Measurements from ENCODE around the gene DDX39B. TPM values are rescaled to one million over a fixed set of nuclear protein-coding genes. Genes with fewer than 3 reads are reported as not detected.
A peak's percentile ranks its signal among the peaks of the same experiment; 100 is the strongest.
"Not testable (repeated sequence)": the region's sequence is repeated elsewhere in the genome, so short reads cannot be mapped to it uniquely, and the experiment has no call there.

DDX39B gene
- polyA plus RNA-seq (2013, experiment 1 of 4) = 660 TPM
- 666 TPM for polyA plus RNA-seq (2013, experiment 2 of 4)
- 761 TPM for polyA plus RNA-seq (2013, experiment 3 of 4)
- 823 TPM for polyA plus RNA-seq (2013, experiment 4 of 4)

- peak within 1 kb of the TSS; percentile 100 for H3K27ac ChIP-seq (ENCODE audit: insufficient read depth, low read depth, low read length, poor library complexity, severe bottlenecking)
- no peaks in the 10 kb centered on the region for H3K9me3 ChIP-seq (ENCODE audit: control insufficient read depth, low read length)
- no peaks in the 10 kb centered on the region for H3K27me3 ChIP-seq (ENCODE audit: control insufficient read depth, insufficient read depth, low read length, poor library complexity, severe bottlenecking)
- peaks cover 19% of the 10 kb centered on the region for H3K4me1 ChIP-seq (ENCODE audit: control insufficient read depth, insufficient read depth, low read length)
- peak within 1 kb of the TSS; percentile 97 for H3K4me3 ChIP-seq (ENCODE audit: insufficient read depth, low read depth, low read length)
- 0% methylated on average over 43 of the region's 43 CpGs for WGBS, 2 experiments
- peaks cover 22% of the 10 kb centered on the region for H3K36me3 ChIP-seq (ENCODE audit: control insufficient read depth, insufficient read depth, low read length)
Measured at GRCh38 chr6:31541658-31542521, at the start of gene DDX39B. Gene DDX39B (minus strand): TSS chr6:31542003. CDS start chr6:31540532, 1,471 bp downstream.

GRCh38 chr6:31590691-31591090, 48.9 kb upstream of the DDX39B start:
- WGBS, 2 experiments = 91% methylated on average over 5 of the region's 5 CpGs
- not testable (repeated sequence) for H3K4me3 ChIP-seq (ENCODE audit: insufficient read depth, low read depth, low read length); H3K27me3 ChIP-seq (ENCODE audit: control insufficient read depth, insufficient read depth, low read length, poor library complexity, severe bottlenecking); H3K9me3 ChIP-seq (ENCODE audit: control insufficient read depth, low read length); H3K36me3 ChIP-seq (ENCODE audit: control insufficient read depth, insufficient read depth, low read length); H3K27ac ChIP-seq (ENCODE audit: insufficient read depth, low read depth, low read length, poor library complexity, severe bottlenecking); H3K4me1 ChIP-seq (ENCODE audit: control insufficient read depth, insufficient read depth, low read length)

- Histone ChIP-seq H3K4me1 (ENCODE audit: control insufficient read depth, insufficient read depth, low read length) (no peaks in the 10 kb centered on the region), H3K9me3 (ENCODE audit: control insufficient read depth, low read length) (no peaks in the 10 kb centered on the region), H3K4me3 (ENCODE audit: insufficient read depth, low read depth, low read length) (no peak overlapping the region), H3K27ac (ENCODE audit: insufficient read depth, low read depth, low read length, poor library complexity, severe bottlenecking) (no peak overlapping the region), H3K36me3 (ENCODE audit: control insufficient read depth, insufficient read depth, low read length) (no peaks in the 10 kb centered on the region), H3K27me3 (ENCODE audit: control insufficient read depth, insufficient read depth, low read length, poor library complexity, severe bottlenecking) (no peaks in the 10 kb centered on the region)
- WGBS, 2 experiments = 80 to 81% methylated on average over 9 of the region's 9 CpGs
Measured at GRCh38 chr6:31588871-31589650, 47.3 kb upstream of the DDX39B start.

GRCh38 chr6:31587791-31588777, 46.3 kb upstream of the DDX39B start:
- Histone ChIP-seq H3K27me3 (ENCODE audit: control insufficient read depth, insufficient read depth, low read length, poor library complexity, severe bottlenecking) (no peaks in the 10 kb centered on the region), H3K4me1 (ENCODE audit: control insufficient read depth, insufficient read depth, low read length) (no peaks in the 10 kb centered on the region), H3K4me3 (ENCODE audit: insufficient read depth, low read depth, low read length) (no peak overlapping the region), H3K36me3 (ENCODE audit: control insufficient read depth, insufficient read depth, low read length) (no peaks in the 10 kb centered on the region), H3K27ac (ENCODE audit: insufficient read depth, low read depth, low read length, poor library complexity, severe bottlenecking) (no peak overlapping the region), H3K9me3 (ENCODE audit: control insufficient read depth, low read length) (no peaks in the 10 kb centered on the region)
- 82 to 85% methylated on average over 11 to 12 of the region's 12 CpGs for WGBS, 2 experiments

GRCh38 chr6:31586599-31587281, 44.9 kb upstream of the DDX39B start:
- WGBS, 2 experiments = 80 to 84% methylated on average over 9 of the region's 9 CpGs
- no peak overlapping the region for H3K27ac ChIP-seq (ENCODE audit: insufficient read depth, low read depth, low read length, poor library complexity, severe bottlenecking)
- no peaks in the 10 kb centered on the region for H3K9me3 ChIP-seq (ENCODE audit: control insufficient read depth, low read length)
- H3K27me3 ChIP-seq (ENCODE audit: control insufficient read depth, insufficient read depth, low read length, poor library complexity, severe bottlenecking) = peaks cover 8% of the 10 kb centered on the region
- no peaks in the 10 kb centered on the region for H3K36me3 ChIP-seq (ENCODE audit: control insufficient read depth, insufficient read depth, low read length)
- H3K4me3 ChIP-seq (ENCODE audit: insufficient read depth, low read depth, low read length) = no peak overlapping the region
- no peaks in the 10 kb centered on the region for H3K4me1 ChIP-seq (ENCODE audit: control insufficient read depth, insufficient read depth, low read length)

- 57 to 70% methylated on average over 1 of the region's 1 CpG for WGBS, 2 experiments
- H3K4me3 ChIP-seq (ENCODE audit: insufficient read depth, low read depth, low read length) = no peak within 1 kb of the TSS
- no peak within 1 kb of the TSS for H3K27ac ChIP-seq (ENCODE audit: insufficient read depth, low read depth, low read length, poor library complexity, severe bottlenecking)
- peaks cover 14% of the 10 kb centered on the region for H3K27me3 ChIP-seq (ENCODE audit: control insufficient read depth, insufficient read depth, low read length, poor library complexity, severe bottlenecking)
- H3K4me1 ChIP-seq (ENCODE audit: control insufficient read depth, insufficient read depth, low read length) = no peaks in the 10 kb centered on the region
- no peaks in the 10 kb centered on the region for H3K36me3 ChIP-seq (ENCODE audit: control insufficient read depth, insufficient read depth, low read length)
- H3K9me3 ChIP-seq (ENCODE audit: control insufficient read depth, low read length) = no peaks in the 10 kb centered on the region
Measured at GRCh38 chr6:31586008-31586407, 44.2 kb upstream of the DDX39B start, which contains the start of gene LST1. Gene LST1 (plus strand): TSS chr6:31586277. CDS start chr6:31587300, 1,023 bp downstream.

GRCh38 chr6:31585491-31585890, 43.7 kb upstream of the DDX39B start:
- Histone ChIP-seq H3K9me3 (ENCODE audit: control insufficient read depth, low read length) (no peaks in the 10 kb centered on the region), H3K27ac (ENCODE audit: insufficient read depth, low read depth, low read length, poor library complexity, severe bottlenecking) (no peak overlapping the region), H3K27me3 (ENCODE audit: control insufficient read depth, insufficient read depth, low read length, poor library complexity, severe bottlenecking) (peaks cover 17% of the 10 kb centered on the region), H3K4me1 (ENCODE audit: control insufficient read depth, insufficient read depth, low read length) (peaks cover 2% of the 10 kb centered on the region), H3K4me3 (ENCODE audit: insufficient read depth, low read depth, low read length) (no peak overlapping the region), H3K36me3 (ENCODE audit: control insufficient read depth, insufficient read depth, low read length) (no peaks in the 10 kb centered on the region)
- 64 to 72% methylated on average over 2 of the region's 2 CpGs for WGBS, 2 experiments

- H3K27ac ChIP-seq (ENCODE audit: insufficient read depth, low read depth, low read length, poor library complexity, severe bottlenecking) = no peak within 1 kb of the TSS
- peaks cover 21% of the 10 kb centered on the region for H3K27me3 ChIP-seq (ENCODE audit: control insufficient read depth, insufficient read depth, low read length, poor library complexity, severe bottlenecking)
- no peaks in the 10 kb centered on the region for H3K9me3 ChIP-seq (ENCODE audit: control insufficient read depth, low read length)
- no peaks in the 10 kb centered on the region for H3K36me3 ChIP-seq (ENCODE audit: control insufficient read depth, insufficient read depth, low read length)
- H3K4me1 ChIP-seq (ENCODE audit: control insufficient read depth, insufficient read depth, low read length) = peaks cover 6% of the 10 kb centered on the region
- peak within 1 kb of the TSS; percentile 71 for H3K4me3 ChIP-seq (ENCODE audit: insufficient read depth, low read depth, low read length)
- 86 to 91% methylated on average over 3 of the region's 3 CpGs for WGBS, 2 experiments
Measured at GRCh38 chr6:31582230-31582643, 40.4 kb upstream of the DDX39B start, which contains the start of gene LTB. Gene LTB (minus strand): TSS chr6:31582424. CDS start chr6:31582417, 7 bp downstream.
